Coronary artery (tissue), 2 donors: ENCODE results near the gene KCNS1.
A peak's percentile ranks its signal among the peaks of the same experiment; 100 is the strongest.

Experiments used
- DNase-seq: peaks from one replicate; pipeline ENCODE4 v3.0.0-alpha.2; 2017; ENCODE audit warnings: low spot score
- H3K27ac ChIP-seq, 2 donors: fragments of 200-600 bp; sonication (generic); one replicate each; pipeline ENCODE4 v1.5.1; 2016 to 2019
- H3K4me3 ChIP-seq: fragments of 200-600 bp; sonication (generic); 2 replicates; pipeline ENCODE4 v1.5.1; 2016; ENCODE audit warnings: mild to moderate bottlenecking, moderate library complexity
- CTCF ChIP-seq: fragments of 200-600 bp; sonication (generic); IDR thresholded peaks from one replicate; pipeline ENCODE4 v1.5.1; 2019; ENCODE audit warnings: antibody characterized with exemption

The KCNS1 gene

GRCh38 chr20:45096781-45097180 is 4.1 kb downstream of the KCNS1 start:
- no peak for DNase-seq
- no peak for TF ChIP-seq CTCF
- Histone ChIP-seq H3K27ac (no peak overlapping the region), H3K4me3 (no peak overlapping the region)

- DNase-seq: no peak
- H3K4me3 ChIP-seq: no peak overlapping the region
- peak; percentile 45 for TF ChIP-seq CTCF
- H3K27ac ChIP-seq: no peak overlapping the region
Measured at GRCh38 chr20:45095805-45096238, 5.1 kb downstream of the KCNS1 start.

GRCh38 chr20:45094864-45095574 is 5.9 kb downstream of the KCNS1 start:
- H3K27ac ChIP-seq: no peak overlapping the region
- TF ChIP-seq CTCF: no peak
- DNase-seq: no peak
- H3K4me3 ChIP-seq: no peak overlapping the region

GRCh38 chr20:45094201-45094600 is 6.7 kb downstream of the KCNS1 start:
- Histone ChIP-seq H3K27ac (no peak overlapping the region), H3K4me3 (no peak overlapping the region)
- no peak for TF ChIP-seq CTCF
- DNase-seq: no peak

- TF ChIP-seq CTCF: no peak
- DNase-seq: no peak
- H3K27ac ChIP-seq: no peak overlapping the region
- no peak overlapping the region for H3K4me3 ChIP-seq
Measured at GRCh38 chr20:45092898-45093297, 8.0 kb downstream of the KCNS1 start.

GRCh38 chr20:45091366-45091765 is 9.6 kb downstream of the KCNS1 start:
- no peak for TF ChIP-seq CTCF
- H3K27ac ChIP-seq: no peak overlapping the region
- DNase-seq: no peak
- H3K4me3 ChIP-seq: no peak overlapping the region

GRCh38 chr20:45090481-45090880 is 10.4 kb downstream of the KCNS1 start:
- no peak for TF ChIP-seq CTCF
- DNase-seq: no peak
- Histone ChIP-seq H3K4me3 (no peak overlapping the region), H3K27ac (no peak overlapping the region)
